Measurements from ENCODE around the gene H1-8. TPM values are rescaled to one million over a fixed set of nuclear protein-coding genes. Genes with fewer than 3 reads are reported as not detected.
"Not testable (repeated sequence)": the region's sequence is repeated elsewhere in the genome, so short reads cannot be mapped to it uniquely, and the experiment has no call there.

Gene H1-8
- total RNA-seq, 2 experiments from 2014 or later: not detected

DNA sequence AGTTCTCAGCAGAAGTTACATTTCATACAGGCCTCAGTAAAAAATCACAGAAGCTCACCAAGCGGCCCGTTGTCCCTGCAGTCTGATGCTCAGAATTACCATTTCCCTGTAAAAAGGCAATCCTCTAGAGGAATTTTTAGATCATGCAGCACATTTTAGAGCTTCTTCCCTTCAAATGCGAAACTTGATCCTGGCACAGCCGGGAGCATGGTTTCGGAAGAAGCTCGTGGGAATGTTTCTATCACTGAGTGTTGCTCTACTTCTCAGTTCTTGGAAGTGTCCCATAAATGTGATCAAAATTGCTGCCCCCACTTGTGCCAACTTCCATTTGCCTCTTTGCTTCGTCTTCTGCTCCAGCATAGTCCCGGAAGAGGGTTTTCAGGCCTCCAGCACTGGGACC is 3.8 kb upstream of the H1-8 start:
- POLR2A ChIA-PET: no interaction called here
- CTCF ChIA-PET: interaction anchor here (1.1 kb wide), 1 partner anchor 53 kb away, joined by 3 read pairs; no protein-coding TSS in a partner anchor

DNA sequence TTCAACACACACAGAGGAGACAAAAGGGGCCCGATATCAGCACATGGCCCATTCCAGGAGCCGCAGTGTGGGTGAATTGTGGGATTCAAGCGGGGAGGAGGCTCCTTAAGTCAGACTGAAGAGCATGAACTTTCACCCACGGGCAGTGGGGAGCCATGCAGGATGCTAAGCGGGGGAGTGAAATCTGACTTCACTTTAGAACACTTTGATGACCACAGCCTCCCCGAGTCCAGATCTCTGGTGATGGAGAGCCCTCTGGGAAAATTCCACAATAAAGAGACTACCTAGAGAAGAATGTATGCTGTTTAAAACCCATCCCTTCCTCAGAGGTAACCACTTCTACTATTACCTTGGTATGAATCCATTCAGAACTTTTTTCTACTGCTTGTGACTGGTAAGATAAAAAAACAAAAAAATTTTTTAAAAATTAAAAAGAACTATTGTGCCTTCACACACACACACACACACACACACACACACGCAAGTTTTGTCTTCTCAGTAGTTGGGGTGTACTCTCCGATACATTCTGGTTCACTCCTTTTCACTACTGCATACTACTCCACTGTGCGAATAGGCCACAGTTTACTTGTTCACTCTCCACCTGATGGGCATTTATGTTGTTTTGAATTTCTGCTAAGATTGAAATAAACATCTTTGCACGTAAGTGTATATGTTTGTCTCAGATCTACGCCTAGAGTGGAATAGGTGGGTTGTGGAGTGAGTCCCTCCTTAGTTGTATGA is 2.0 kb upstream of the H1-8 start:
- Mint-ChIP-seq H3K27me3 (no peaks in the 10 kb centered on the region), H3K36me3 (ENCODE audit: low read depth) (no peaks in the 10 kb centered on the region), H3K9me3 (ENCODE audit: low read depth) (no peaks in the 10 kb centered on the region), H3K27ac (no peak overlapping the region), H3K4me3 (no peak overlapping the region), H3K4me1 (no peaks in the 10 kb centered on the region)
- ATAC-seq (no peak), DNase-seq (no peak)
- POLR2A ChIA-PET: no interaction called here
- intact Hi-C loops (cut with DNase I, micrococcal nuclease): no loop called here
- CTCF ChIA-PET: no interaction called here

More for the DNA sequence above, 3.8 kb upstream of the H1-8 start:
- no peak overlapping the region for H3K27ac Mint-ChIP-seq
- no peak for ATAC-seq
- no peak overlapping the region for H3K4me3 Mint-ChIP-seq
- no peaks in the 10 kb centered on the region for H3K9me3 Mint-ChIP-seq (ENCODE audit: low read depth)
- no peaks in the 10 kb centered on the region for H3K4me1 Mint-ChIP-seq
- DNase-seq: no peak
- no peaks in the 10 kb centered on the region for H3K27me3 Mint-ChIP-seq
- no peaks in the 10 kb centered on the region for H3K36me3 Mint-ChIP-seq (ENCODE audit: low read depth)
- intact Hi-C loops (cut with DNase I, micrococcal nuclease): no loop called here

DNA sequence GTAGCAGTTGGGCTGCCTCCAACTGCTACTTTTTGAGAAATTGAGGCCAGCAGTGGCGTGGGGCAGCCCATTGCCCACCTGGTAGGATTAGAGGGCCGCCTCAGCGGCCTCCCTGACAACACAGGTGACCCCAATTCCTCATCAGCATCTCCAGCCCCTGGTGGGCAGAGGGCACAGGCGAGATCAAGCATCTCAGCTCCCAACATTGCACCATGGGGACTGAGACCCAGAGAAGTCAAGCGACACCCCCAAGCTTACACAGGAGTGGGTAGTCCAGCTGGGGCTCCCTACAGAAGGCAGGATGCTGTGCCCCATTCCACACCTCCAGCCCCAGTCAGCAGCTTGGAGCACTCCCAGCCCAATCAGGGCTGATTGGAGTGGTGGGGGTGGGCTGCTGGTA is 228 bp upstream of the H1-8 start:
- ChIA-PET CTCF (no interaction called here), POLR2A (no interaction called here)
- Mint-ChIP-seq H3K9me3 (ENCODE audit: low read depth) (no peaks in the 10 kb centered on the region), H3K36me3 (ENCODE audit: low read depth) (no peaks in the 10 kb centered on the region), H3K4me3 (no peak overlapping the region), H3K27me3 (no peaks in the 10 kb centered on the region), H3K4me1 (no peaks in the 10 kb centered on the region), H3K27ac (no peak overlapping the region)
- intact Hi-C loops (cut with DNase I, micrococcal nuclease): no loop called here
- ATAC-seq (no peak), DNase-seq (no peak)

DNA sequence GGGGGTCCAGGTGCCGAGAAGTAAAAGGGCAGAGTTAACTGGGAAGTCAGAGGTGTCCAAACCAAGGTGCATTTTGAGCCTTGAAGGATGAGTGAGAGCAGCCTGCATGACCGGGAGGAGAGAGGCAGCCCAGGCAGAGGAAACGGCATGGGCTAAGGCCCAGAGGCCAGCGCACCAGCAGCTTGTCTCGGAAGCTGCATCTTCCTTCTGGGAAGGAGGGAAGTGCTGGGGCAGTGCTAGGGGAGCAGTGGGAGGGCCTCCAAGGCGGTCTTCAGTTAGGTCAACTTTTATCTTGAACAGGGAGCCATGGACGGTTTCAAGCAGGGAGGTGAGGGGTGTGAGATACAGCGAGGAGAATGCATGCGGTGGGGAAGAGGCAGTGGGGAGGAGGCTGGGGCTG is 1.0 kb downstream of the H1-8 start:
- ChIA-PET CTCF (no interaction called here), POLR2A (no interaction called here)
- intact Hi-C loops (cut with DNase I, micrococcal nuclease): no loop called here

DNA sequence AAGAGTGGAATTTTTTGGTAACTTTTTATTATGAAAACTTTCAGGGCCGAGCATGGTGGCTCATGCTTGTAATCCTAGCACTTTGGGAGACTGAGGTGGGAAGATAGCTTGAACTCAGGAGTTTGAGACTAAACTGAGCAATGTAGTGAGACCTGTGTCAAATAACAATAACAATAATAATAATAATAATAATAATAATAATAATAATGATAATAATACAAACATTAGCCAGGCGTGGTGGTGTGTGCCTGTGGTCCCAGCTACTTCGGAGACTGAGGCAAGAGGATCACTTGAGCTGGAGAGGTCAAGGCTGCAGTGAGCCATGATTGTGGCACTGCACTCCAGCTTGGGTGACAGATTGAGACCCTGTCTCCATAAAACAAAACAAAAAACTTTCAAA is 3.0 kb downstream of the H1-8 start:
- DNase-seq; H3K4me1 Mint-ChIP-seq; intact Hi-C loops (cut with DNase I, micrococcal nuclease); CTCF ChIA-PET; ATAC-seq; H3K27me3 Mint-ChIP-seq; POLR2A ChIA-PET; H3K27ac Mint-ChIP-seq; H3K36me3 Mint-ChIP-seq (ENCODE audit: low read depth); H3K4me3 Mint-ChIP-seq; H3K9me3 Mint-ChIP-seq (ENCODE audit: low read depth): not testable (repeated sequence)

More for the DNA sequence above, 1.0 kb downstream of the H1-8 start:
- Mint-ChIP-seq H3K9me3 (ENCODE audit: low read depth) (no peaks in the 10 kb centered on the region), H3K36me3 (ENCODE audit: low read depth) (no peaks in the 10 kb centered on the region), H3K4me3 (no peak overlapping the region), H3K27ac (no peak overlapping the region), H3K27me3 (no peaks in the 10 kb centered on the region), H3K4me1 (no peaks in the 10 kb centered on the region)
- DNase-seq: no peak
- ATAC-seq: no peak

DNA sequence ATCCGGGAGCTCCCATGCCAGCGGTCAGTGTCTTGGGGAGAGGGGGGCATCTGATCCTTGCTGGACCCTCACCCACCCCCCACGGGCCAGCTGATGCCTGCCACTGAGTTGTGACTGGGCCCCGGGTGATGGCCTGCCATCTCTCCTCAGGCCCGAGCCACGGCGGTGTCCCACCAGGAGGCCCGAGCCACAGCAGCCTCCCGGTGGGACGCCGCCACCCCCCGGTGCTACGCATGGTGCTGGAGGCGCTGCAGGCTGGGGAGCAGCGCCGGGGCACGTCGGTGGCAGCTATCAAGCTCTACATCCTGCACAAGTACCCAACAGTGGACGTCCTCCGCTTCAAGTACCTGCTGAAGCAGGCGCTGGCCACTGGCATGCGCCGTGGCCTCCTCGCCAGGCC is 4.3 kb downstream of the H1-8 start:
- H3K27ac Mint-ChIP-seq: no peak overlapping the region
- ChIA-PET POLR2A (no interaction called here), CTCF (no interaction called here)
- intact Hi-C loops (cut with DNase I, micrococcal nuclease): no loop called here
- H3K9me3 Mint-ChIP-seq (ENCODE audit: low read depth): no peaks in the 10 kb centered on the region
- ATAC-seq (no peak), DNase-seq (no peak)
- no peaks in the 10 kb centered on the region for H3K4me1 Mint-ChIP-seq
- peaks cover 3% of the 10 kb centered on the region for H3K27me3 Mint-ChIP-seq
- no peak overlapping the region for H3K4me3 Mint-ChIP-seq
- no peaks in the 10 kb centered on the region for H3K36me3 Mint-ChIP-seq (ENCODE audit: low read depth)

DNA sequence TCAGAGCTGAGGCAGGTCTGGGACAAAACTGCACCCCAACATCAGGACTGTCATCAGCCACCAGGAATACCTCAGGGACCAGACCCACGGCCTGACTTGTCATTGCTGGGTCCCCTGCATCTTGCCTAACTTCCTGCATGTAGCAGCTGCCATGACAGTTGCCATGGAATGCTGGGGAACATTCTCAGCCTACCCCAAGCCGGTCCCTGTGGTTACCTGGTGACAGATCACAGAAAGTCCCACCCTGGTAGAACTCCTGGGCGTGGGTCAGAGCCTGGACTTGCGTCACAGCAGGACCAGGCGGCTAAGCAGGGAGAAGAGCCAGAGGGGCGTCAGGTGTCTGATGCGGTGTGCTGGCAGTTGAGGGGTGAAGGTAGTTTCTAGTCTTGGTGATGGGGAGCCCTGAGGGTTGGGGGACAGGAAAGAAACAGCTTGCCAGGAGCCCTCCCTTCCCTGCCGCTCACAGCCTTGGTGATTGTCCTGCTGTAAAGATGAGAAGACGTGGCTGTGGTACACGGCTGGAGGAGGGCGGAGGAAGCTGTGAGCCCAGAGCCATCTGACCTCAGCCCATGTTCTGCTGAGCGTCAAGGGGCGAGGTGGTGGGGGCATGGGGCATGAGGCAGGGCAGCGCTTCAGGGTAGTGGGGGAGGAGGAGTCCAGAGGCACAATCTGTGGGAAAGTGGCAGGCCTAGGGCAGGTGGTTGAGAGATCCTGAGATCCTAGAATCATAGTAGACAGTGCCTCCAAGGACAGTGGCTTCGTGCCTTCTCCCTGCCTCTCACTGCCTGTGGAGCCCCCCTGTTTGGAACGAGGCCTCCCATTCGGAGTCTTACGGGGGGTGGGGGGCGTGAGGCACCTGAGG is 5.4 kb downstream of the H1-8 start:
- no peaks in the 10 kb centered on the region for H3K9me3 Mint-ChIP-seq (ENCODE audit: low read depth)
- H3K27ac Mint-ChIP-seq: no peak overlapping the region
- DNase-seq: no peak
- H3K27me3 Mint-ChIP-seq: peaks cover 3% of the 10 kb centered on the region
- ChIA-PET POLR2A (no interaction called here), CTCF (no interaction called here)
- no peak for ATAC-seq
- H3K36me3 Mint-ChIP-seq (ENCODE audit: low read depth): no peaks in the 10 kb centered on the region
- H3K4me3 Mint-ChIP-seq: no peak overlapping the region
- no peaks in the 10 kb centered on the region for H3K4me1 Mint-ChIP-seq
- intact Hi-C loops (cut with DNase I, micrococcal nuclease): no loop called here

DNA sequence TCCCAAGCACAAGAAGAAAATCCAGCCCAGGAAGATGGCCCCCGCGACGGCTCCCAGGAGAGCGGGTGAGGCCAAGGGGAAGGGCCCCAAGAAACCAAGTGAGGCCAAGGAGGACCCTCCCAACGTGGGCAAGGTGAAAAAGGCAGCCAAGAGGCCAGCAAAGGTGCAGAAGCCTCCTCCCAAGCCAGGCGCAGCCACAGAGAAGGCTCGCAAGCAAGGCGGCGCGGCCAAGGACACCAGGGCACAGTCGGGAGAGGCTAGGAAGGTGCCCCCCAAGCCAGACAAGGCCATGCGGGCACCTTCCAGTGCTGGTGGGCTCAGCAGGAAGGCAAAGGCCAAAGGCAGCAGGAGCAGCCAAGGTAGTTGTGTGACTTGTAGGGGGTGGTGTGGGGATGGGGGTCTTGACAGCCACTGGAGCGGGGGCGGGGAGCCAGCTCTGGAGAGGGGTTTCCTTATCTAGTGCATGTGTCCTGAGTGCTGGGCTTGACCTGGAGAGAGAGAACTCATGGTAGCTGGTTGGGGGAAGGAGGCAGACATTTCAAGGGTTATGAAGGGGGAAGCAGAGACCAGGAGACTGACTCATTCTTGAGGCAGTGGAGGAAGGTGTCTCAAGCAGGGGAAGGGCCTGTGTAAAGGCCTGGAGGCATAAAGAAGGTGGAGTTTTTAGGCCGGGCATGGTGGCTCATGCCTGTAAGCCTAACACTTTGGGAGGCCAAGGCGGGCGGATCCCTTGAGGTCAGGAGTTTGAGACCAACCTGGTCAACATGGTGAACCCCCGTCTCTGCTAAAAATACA is 6.2 kb downstream of the H1-8 start:
- POLR2A ChIA-PET: no interaction called here
- H3K9me3 Mint-ChIP-seq (ENCODE audit: low read depth): no peaks in the 10 kb centered on the region
- H3K27ac Mint-ChIP-seq: no peak overlapping the region
- peaks cover 3% of the 10 kb centered on the region for H3K4me1 Mint-ChIP-seq
- no peak overlapping the region for H3K4me3 Mint-ChIP-seq
- intact Hi-C loops (cut with DNase I, micrococcal nuclease): no loop called here
- H3K27me3 Mint-ChIP-seq: peaks cover 3% of the 10 kb centered on the region
- DNase-seq (no peak), ATAC-seq (no peak)
- CTCF ChIA-PET: no interaction called here
- no peaks in the 10 kb centered on the region for H3K36me3 Mint-ChIP-seq (ENCODE audit: low read depth)

DNA sequence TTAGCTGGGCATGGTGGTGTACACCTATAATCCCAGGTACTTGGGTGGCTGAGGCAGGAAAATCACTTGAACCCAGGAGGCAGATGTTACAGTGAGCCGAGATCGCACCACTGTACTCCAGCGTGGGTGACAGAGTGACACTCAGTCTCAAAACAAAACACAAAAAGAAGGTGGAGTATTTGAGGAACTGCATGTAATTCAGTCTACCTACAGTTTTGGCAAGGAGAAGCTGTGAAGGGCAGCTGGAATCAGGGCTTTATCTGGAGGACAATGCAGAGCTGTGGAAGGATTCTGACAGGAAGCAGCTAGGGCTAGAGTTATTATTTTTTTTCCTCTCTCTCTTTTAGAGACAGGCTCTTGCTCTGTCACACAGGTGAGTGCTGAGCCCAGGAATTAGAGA is 6.8 kb downstream of the H1-8 start:
- CTCF ChIA-PET: no interaction called here
- Mint-ChIP-seq H3K9me3 (ENCODE audit: low read depth) (no peaks in the 10 kb centered on the region), H3K4me3 (no peak overlapping the region), H3K36me3 (ENCODE audit: low read depth) (no peaks in the 10 kb centered on the region), H3K27me3 (peaks cover 3% of the 10 kb centered on the region), H3K4me1 (peaks cover 5% of the 10 kb centered on the region), H3K27ac (no peak overlapping the region)
- ATAC-seq (no peak), DNase-seq (no peak)
- POLR2A ChIA-PET: no interaction called here
- intact Hi-C loops (cut with DNase I, micrococcal nuclease): no loop called here

DNA sequence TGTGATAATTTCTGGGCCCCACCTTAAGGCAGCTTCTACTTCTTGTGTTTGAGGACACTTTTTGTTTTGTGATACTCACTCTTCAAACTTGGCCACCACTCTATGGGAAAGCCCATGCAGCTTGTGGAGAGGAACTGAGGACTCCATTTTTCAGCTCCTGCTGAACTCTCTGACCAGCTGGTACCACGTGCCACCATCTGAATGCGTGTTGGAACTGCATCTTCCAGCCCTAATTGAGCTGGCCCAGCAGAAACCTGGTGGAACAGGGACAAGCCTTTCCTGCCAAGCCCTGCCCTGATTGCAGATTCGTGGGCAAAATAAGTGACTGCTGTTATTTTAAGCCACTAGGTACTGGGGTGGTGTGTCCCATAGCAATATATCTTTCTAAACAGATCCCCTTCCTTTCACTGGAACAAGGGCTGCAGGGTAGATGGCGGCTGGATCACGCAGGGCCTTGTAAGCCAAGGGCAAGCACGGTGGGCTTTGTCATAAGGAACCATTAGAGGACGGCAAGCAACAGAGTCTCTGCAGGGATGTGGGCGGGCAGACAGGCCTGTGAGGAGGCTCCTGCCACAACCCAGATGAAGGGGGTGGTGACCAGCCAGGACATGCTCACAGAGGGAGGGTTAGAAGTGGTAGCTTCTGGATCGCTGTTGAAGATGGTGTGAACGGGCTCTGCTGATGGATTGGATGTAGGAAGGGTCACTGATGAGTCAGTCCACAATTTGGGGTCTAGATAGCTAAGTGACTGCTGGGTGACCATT is 9.5 kb downstream of the H1-8 start:
- CTCF ChIA-PET: no interaction called here
- no peak for ATAC-seq
- Mint-ChIP-seq H3K27me3 (peaks cover 3% of the 10 kb centered on the region), H3K27ac (no peak overlapping the region), H3K4me3 (no peak overlapping the region), H3K4me1 (peaks cover 5% of the 10 kb centered on the region), H3K9me3 (ENCODE audit: low read depth) (no peaks in the 10 kb centered on the region), H3K36me3 (ENCODE audit: low read depth) (no peaks in the 10 kb centered on the region)
- intact Hi-C loops (cut with DNase I, micrococcal nuclease): no loop called here
- DNase-seq: no peak
- POLR2A ChIA-PET: no interaction called here

DNA sequence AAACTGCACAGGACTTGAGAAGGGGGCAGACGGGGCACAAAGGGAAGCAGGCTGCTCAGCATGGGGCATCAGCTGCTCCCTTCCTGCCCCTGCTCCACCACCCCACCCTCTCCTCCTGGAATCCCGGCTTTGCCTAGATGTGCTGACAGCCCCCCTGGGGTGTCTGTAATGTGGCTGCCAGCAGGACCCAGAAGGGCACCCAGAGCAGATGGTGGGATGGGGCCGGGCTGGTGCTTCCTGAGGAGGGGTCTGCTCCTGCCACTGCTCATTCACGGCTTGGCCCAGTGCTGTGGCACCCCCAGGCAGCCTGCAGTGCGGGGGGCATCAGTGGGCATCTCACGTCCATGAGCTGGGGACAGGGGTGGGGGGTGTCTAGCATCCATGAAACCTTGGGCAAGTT is 10.2 kb downstream of the H1-8 start:
- CTCF ChIA-PET: interaction anchor here (1.2 kb wide), 1 partner anchor 63 kb away, joined by 4 read pairs; no protein-coding TSS in a partner anchor

More for the DNA sequence above, 10.2 kb downstream of the H1-8 start:
- H3K36me3 Mint-ChIP-seq (ENCODE audit: low read depth): no peaks in the 10 kb centered on the region
- no peak for DNase-seq
- peaks cover 3% of the 10 kb centered on the region for H3K27me3 Mint-ChIP-seq
- no peaks in the 10 kb centered on the region for H3K9me3 Mint-ChIP-seq (ENCODE audit: low read depth)
- ATAC-seq: no peak
- intact Hi-C loops (cut with DNase I, micrococcal nuclease): no loop called here
- no peak overlapping the region for H3K4me3 Mint-ChIP-seq
- peaks cover 5% of the 10 kb centered on the region for H3K4me1 Mint-ChIP-seq
- no peak overlapping the region for H3K27ac Mint-ChIP-seq
- POLR2A ChIA-PET: no interaction called here

Data from activated CD4-positive, alpha-beta T cell treated with anti-CD3 and anti-CD28 coated beads for 36 hours (primary cell).